Sigmoid colon (tissue), 7 donors: ENCODE results near the gene ATP1A3. TPM values are rescaled to one million over a fixed set of nuclear protein-coding genes. Genes with fewer than 3 reads are reported as not detected.

Experiments used
- DNase-seq: peaks from one replicate; pipeline ENCODE4 v3.0.0-alpha.2; 2019
- H3K27ac ChIP-seq, 4 donors: fragments of 200-600 bp; sonication (generic); one replicate each; pipeline ENCODE4 v1.5.1; 2016 to 2019; ENCODE audit warnings: mild to moderate bottlenecking in 1 of 4
- H3K27me3 ChIP-seq, 3 donors: fragments of 200-600 bp; sonication (generic); one replicate each; pipeline ENCODE4 v1.5.1; 2019; ENCODE audit warnings: mild to moderate bottlenecking in 1 of 3
- H3K36me3 ChIP-seq, 4 donors: fragments of 200-600 bp; sonication (generic); one replicate each; pipeline ENCODE4 v1.5.1; 2016 to 2019
- H3K4me1 ChIP-seq, 4 donors: fragments of 200-600 bp; sonication (generic); one replicate each; pipeline ENCODE4 v1.5.1; 2017 to 2019
- H3K4me3 ChIP-seq, 4 donors: fragments of 200-600 bp; sonication (generic); one replicate each; pipeline ENCODE4 v1.5.1; 2017 to 2019; ENCODE audit warnings: mild to moderate bottlenecking in 2 of 4, moderate library complexity in 1 of 4
- H3K9me3 ChIP-seq, 4 donors: fragments of 200-600 bp in 3 of 4; sonication (generic) in 3 of 4; one replicate each; pipeline versions ENCODE4 v1.5.1 to v1.6.1; 2013 to 2019
- EP300 ChIP-seq, 4 donors: sonication (generic); formaldehyde crosslinking; IDR thresholded peaks; one replicate each; pipeline ENCODE4 v1.6.1; 2017; ENCODE audit warnings: antibody characterized with exemption in 4 of 4
- POLR2A ChIP-seq, 2 donors: fragments of 450-650 bp; IDR thresholded peaks; one replicate each; pipeline ENCODE4 v1.6.1; 2016; ENCODE audit warnings: antibody characterized with exemption in 2 of 2, mild to moderate bottlenecking in 2 of 2, moderate library complexity in 2 of 2
- POLR2AphosphoS5 ChIP-seq, 4 donors: sonication (generic); formaldehyde crosslinking; IDR thresholded peaks; one replicate each; pipeline ENCODE4 v1.6.1; 2017; ENCODE audit warnings: antibody characterized with exemption in 4 of 4
- WGBS, 2 donors: extraction: QIAGEN DNeasy Blood & Tissue Kit; methylation state at CpG; one replicate each; pipeline ENCODE4 v1.1.7; 2013; 5-methylcytosine and 5-hydroxymethylcytosine counted together
- intact Hi-C: fragments of 100-400 bp; cut with DNase I; formaldehyde crosslinking; loops from one replicate; pipeline ENCODE4 v1.15.1; 2023
- polyA plus RNA-seq, 3 donors: library from polyadenylated mRNA; stranded (reverse); fragments of 200-250 nt; gene quantifications; one replicate each; pipeline ENCODE4 v1.2.3, GENCODE V29; 2013
- total RNA-seq, 4 donors: library from RNA; depleted of rRNA; stranded (reverse); fragments of >200 nt; gene quantifications; one replicate each; pipeline ENCODE4 v1.1.0, GENCODE V29; 2016
- TF ChIP-seq, protein P1 (sequence below), 4 experiments: fragments of 450-650 bp in 3 of 4; fragments of 200-600 bp in 1 of 4; IDR thresholded peaks; one replicate each; pipeline ENCODE4 v1.5.1; 2016 to 2019; ENCODE audit warnings: antibody characterized with exemption in 4 of 4, mild to moderate bottlenecking in 3 of 4, moderate library complexity in 2 of 4
- donor health status: healthy with polysubstance abuse.
- donor health status: Bipolar disorder and iron deficiency.
- donor health status: healthy.

Gene ATP1A3
- total and polyA plus RNA-seq, 7 donors, result 0.46 to 4.3 (median 3.0) TPM; not detected in 1

GRCh38 chr19:41918095-41918494, 75.9 kb downstream of the ATP1A3 start:
- Histone ChIP-seq H3K27me3 (peaks cover 44 to 97% (median 91%) of the 10 kb centered on the region in 3 donors), H3K27ac (no peak overlapping the region), H3K9me3 (no peaks in the 10 kb centered on the region), H3K4me1 (peaks cover 0 to 10% (median 6%) of the 10 kb centered on the region in 4 donors), H3K4me3 (no peak overlapping the region), H3K36me3 (no peaks in the 10 kb centered on the region)
- 80 to 84% methylated on average over 6 of the region's 6 CpGs for WGBS, 2 donors
- intact Hi-C loops, result no loop called here
- TF ChIP-seq, protein P1, sequence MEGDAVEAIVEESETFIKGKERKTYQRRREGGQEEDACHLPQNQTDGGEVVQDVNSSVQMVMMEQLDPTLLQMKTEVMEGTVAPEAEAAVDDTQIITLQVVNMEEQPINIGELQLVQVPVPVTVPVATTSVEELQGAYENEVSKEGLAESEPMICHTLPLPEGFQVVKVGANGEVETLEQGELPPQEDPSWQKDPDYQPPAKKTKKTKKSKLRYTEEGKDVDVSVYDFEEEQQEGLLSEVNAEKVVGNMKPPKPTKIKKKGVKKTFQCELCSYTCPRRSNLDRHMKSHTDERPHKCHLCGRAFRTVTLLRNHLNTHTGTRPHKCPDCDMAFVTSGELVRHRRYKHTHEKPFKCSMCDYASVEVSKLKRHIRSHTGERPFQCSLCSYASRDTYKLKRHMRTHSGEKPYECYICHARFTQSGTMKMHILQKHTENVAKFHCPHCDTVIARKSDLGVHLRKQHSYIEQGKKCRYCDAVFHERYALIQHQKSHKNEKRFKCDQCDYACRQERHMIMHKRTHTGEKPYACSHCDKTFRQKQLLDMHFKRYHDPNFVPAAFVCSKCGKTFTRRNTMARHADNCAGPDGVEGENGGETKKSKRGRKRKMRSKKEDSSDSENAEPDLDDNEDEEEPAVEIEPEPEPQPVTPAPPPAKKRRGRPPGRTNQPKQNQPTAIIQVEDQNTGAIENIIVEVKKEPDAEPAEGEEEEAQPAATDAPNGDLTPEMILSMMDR (IDR thresholded peaks at IDR 0.05), result no peak
- TF ChIP-seq POLR2AphosphoS5 (IDR thresholded peaks at IDR 0.05), result no peak
- TF ChIP-seq POLR2A (IDR thresholded peaks at IDR 0.05), result no peak
- no peak for TF ChIP-seq EP300 (IDR thresholded peaks at IDR 0.05)
- DNase-seq, result no peak

- Histone ChIP-seq H3K9me3 (no peaks in the 10 kb centered on the region), H3K27me3 (peaks cover 42 to 97% (median 91%) of the 10 kb centered on the region in 3 donors), H3K4me3 (no peak overlapping the region), H3K36me3 (no peaks in the 10 kb centered on the region), H3K27ac (no peak overlapping the region), H3K4me1 (peaks cover 0 to 13% (median 7%) of the 10 kb centered on the region in 4 donors)
- 59% methylated on average over 12 of the region's 12 CpGs for WGBS, 2 donors
- TF ChIP-seq EP300 (IDR thresholded peaks at IDR 0.05), result no peak
- TF ChIP-seq POLR2AphosphoS5 (IDR thresholded peaks at IDR 0.05), result no peak
- TF ChIP-seq POLR2A (IDR thresholded peaks at IDR 0.05), result no peak
- TF ChIP-seq, protein P1 (IDR thresholded peaks at IDR 0.05), result no peak
- intact Hi-C loops, result no loop called here
- DNase-seq, result no peak
Measured at GRCh38 chr19:41917676-41918075, 76.4 kb downstream of the ATP1A3 start.

Other genes with a start within 250 kb of the ATP1A3 start
- gene CEACAM6, start 238.7 kb downstream of the ATP1A3 start, total RNA-seq, result under 1 TPM in 3 of 4 donors, not detected in 1; 0.27 to 0.71 (median 0.28) TPM
- gene CEACAM6, start 238.7 kb downstream of the ATP1A3 start, polyA plus RNA-seq, result 100 to 1,000 TPM in 2 of 3 donors, 10 to 100 TPM in 1; 35.4 to 516 (median 161) TPM
- gene CEACAM3, start 197.6 kb downstream of the ATP1A3 start, total RNA-seq, result not detected
- 1 to 10 TPM in 1 of 3 donors, not detected in 2; 2.3 TPM for gene CEACAM3, start 197.6 kb downstream of the ATP1A3 start, polyA plus RNA-seq
- not detected for gene LYPD4, start 149.5 kb downstream of the ATP1A3 start, total RNA-seq
- gene LYPD4, start 149.5 kb downstream of the ATP1A3 start, polyA plus RNA-seq, result under 1 TPM in 1 of 3 donors, not detected in 2; 0.60 TPM
- gene DMRTC2, start 149.2 kb downstream of the ATP1A3 start, total RNA-seq, result not detected
- gene DMRTC2, start 149.2 kb downstream of the ATP1A3 start, polyA plus RNA-seq, result not detected
- gene RPS19, start 134.0 kb downstream of the ATP1A3 start, total RNA-seq, result 1,000 to 10,000 TPM in 2 of 4 donors, 100 to 1,000 TPM in 2; 738 to 1,695 (median 1,093) TPM
- gene RPS19, start 134.0 kb downstream of the ATP1A3 start, polyA plus RNA-seq, result 1,000 to 10,000 TPM; 2,128 to 3,435 (median 2,711) TPM
- gene CD79A, start 117.0 kb downstream of the ATP1A3 start, total RNA-seq, result not detected
- 100 to 1,000 TPM in 1 of 3 donors, 1 to 10 TPM in 2; 1.8 to 169 (median 3.6) TPM for gene CD79A, start 117.0 kb downstream of the ATP1A3 start, polyA plus RNA-seq
- gene ARHGEF1, start 111.0 kb downstream of the ATP1A3 start, total RNA-seq, result 10 to 100 TPM; 31.8 to 65.4 (median 34.8) TPM
- 100 to 1,000 TPM in 1 of 3 donors, 10 to 100 TPM in 2; 30.5 to 151 (median 45.0) TPM for gene ARHGEF1, start 111.0 kb downstream of the ATP1A3 start, polyA plus RNA-seq
- not detected for gene ERFL, start 65.8 kb downstream of the ATP1A3 start, total RNA-seq
- 1 to 10 TPM in 1 of 3 donors, not detected in 2; 1.3 TPM for gene ERFL, start 65.8 kb downstream of the ATP1A3 start, polyA plus RNA-seq
- gene RABAC1, start 34.9 kb downstream of the ATP1A3 start, total RNA-seq, result 100 to 1,000 TPM; 128 to 255 (median 180) TPM
- 100 to 1,000 TPM; 139 to 236 (median 170) TPM for gene RABAC1, start 34.9 kb downstream of the ATP1A3 start, polyA plus RNA-seq
- gene GRIK5, start 76.0 kb upstream of the ATP1A3 start, total RNA-seq, result 10 to 100 TPM in 3 of 4 donors, 1 to 10 TPM in 1; 8.4 to 23.3 (median 13.3) TPM
- 1 to 10 TPM in 1 of 3 donors, under 1 TPM in 1, not detected in 1; under 0.01 to 2.7 TPM for gene GRIK5, start 76.0 kb upstream of the ATP1A3 start, polyA plus RNA-seq
- gene ZNF574, start 81.9 kb upstream of the ATP1A3 start, total RNA-seq, result 10 to 100 TPM; 12.5 to 14.6 (median 13.1) TPM
- gene ZNF574, start 81.9 kb upstream of the ATP1A3 start, polyA plus RNA-seq, result 1 to 10 TPM; 3.0 to 9.3 (median 5.5) TPM
- gene POU2F2, start 138.2 kb upstream of the ATP1A3 start, total RNA-seq, result 1 to 10 TPM; 1.2 to 3.0 (median 2.5) TPM
- 10 to 100 TPM in 1 of 3 donors, 1 to 10 TPM in 1, under 1 TPM in 1; 0.60 to 19.0 (median 1.6) TPM for gene POU2F2, start 138.2 kb upstream of the ATP1A3 start, polyA plus RNA-seq
- 10 to 100 TPM; 28.5 to 41.3 (median 36.3) TPM for gene DEDD2, start 223.4 kb upstream of the ATP1A3 start, total RNA-seq
- gene DEDD2, start 223.4 kb upstream of the ATP1A3 start, polyA plus RNA-seq, result 10 to 100 TPM; 42.2 to 87.6 (median 49.9) TPM
- 1 to 10 TPM; 2.2 to 6.1 (median 4.3) TPM for gene ZNF526, start 226.1 kb upstream of the ATP1A3 start, total RNA-seq
- 1 to 10 TPM; 3.0 to 6.8 (median 3.2) TPM for gene ZNF526, start 226.1 kb upstream of the ATP1A3 start, polyA plus RNA-seq
- 10 to 100 TPM; 17.4 to 28.5 (median 20.5) TPM for gene GSK3A, start 248.4 kb upstream of the ATP1A3 start, total RNA-seq
- 10 to 100 TPM; 31.8 to 49.5 (median 49.0) TPM for gene GSK3A, start 248.4 kb upstream of the ATP1A3 start, polyA plus RNA-seq